T-helper 2 cell treated with Interferon-gamma antibody and Interleukin-4, amounts not matched to agents 100 ng/mL and 5 ng/mL, for 36 hours (primary cell): ENCODE results near the gene MEGF11. TPM values are rescaled to one million over a fixed set of nuclear protein-coding genes. Genes with fewer than 3 reads are reported as not detected.

ENCODE experiments used
- intact Hi-C: fragments of 100-400 bp; cut with micrococcal nuclease; formaldehyde crosslinking; loops from one replicate; pipeline ENCODE4 v1.15.1; 2023
- total RNA-seq: library from RNA; stranded (reverse); gene quantifications from 2 replicates; pipeline ENCODE4 v1.2.3, GENCODE V29; 2022

Gene MEGF11
- total RNA-seq, 1 donor from 2014 or later: 0.23 TPM

DNA sequence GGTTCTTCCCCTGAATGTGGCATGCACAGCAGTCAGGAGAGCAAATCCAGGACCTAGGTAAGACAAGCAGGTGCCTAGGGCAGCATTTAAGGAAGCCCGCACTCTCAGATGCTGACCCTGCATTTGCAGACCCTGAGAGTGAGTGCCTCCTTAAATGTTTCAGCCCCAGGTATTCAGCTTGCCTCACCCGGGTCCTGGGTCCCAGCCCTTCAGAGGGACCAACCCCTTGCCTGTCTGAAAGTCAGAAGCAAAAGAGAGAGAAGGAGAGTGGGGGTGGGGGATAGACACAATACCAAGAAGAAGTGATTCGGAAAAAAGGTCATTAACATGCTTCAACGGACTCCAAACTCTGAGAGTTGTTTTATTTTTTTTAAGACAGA is 75.0 kb downstream of the MEGF11 start:
- intact Hi-C loops: no loop called here

DNA sequence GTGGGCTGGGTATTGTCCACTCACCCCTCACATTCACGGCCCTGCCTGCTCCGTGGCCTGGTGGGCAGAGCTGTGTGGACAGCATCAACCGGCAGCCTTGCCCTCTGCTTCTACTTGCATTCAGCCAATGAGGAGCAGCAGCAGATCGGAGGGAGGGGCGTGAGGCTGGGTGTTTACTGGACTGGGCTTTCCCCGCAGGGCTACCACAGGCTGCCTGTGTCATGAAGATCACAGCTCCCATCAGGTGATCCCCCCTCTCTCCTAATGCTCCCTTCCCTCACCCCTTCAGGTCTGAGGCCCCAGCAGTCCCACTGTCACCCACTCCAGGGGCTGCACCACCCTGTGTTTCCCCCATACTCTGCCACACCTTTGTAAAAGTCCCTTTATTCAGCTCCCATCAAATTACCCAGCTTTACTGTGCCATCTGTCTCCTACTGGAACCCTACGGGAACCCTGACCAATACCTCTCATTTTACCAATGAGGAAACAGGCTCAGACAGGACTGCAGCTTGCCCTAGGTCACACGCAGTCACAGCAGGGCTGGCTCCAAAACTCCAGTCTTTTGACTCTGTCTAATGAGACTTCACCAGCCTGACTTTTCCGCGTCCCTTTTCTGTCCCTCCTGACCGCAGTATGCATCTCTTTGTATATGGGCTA is 81.1 kb downstream of the MEGF11 start:
- intact Hi-C loops: no loop called here

DNA sequence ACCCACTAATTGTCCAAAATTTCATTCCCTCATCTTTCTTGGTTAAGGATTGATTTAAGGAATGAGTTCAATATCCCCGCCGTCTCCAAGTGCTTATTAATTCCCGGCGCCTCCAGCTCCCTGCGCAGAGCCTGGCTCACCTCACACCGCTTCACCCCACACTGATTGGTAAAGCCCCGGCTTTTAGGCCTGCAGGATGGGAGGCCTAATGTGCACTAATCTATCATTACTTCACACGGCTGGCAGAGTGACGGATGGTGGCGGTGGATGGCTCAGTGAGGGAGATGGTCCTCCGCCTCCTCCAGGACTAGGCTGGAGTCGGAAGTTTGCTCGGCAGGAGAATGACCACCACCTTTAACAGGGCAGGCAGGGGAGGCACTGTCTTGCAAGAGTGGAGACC is 81.7 kb downstream of the MEGF11 start:
- intact Hi-C loops: no loop called here

DNA sequence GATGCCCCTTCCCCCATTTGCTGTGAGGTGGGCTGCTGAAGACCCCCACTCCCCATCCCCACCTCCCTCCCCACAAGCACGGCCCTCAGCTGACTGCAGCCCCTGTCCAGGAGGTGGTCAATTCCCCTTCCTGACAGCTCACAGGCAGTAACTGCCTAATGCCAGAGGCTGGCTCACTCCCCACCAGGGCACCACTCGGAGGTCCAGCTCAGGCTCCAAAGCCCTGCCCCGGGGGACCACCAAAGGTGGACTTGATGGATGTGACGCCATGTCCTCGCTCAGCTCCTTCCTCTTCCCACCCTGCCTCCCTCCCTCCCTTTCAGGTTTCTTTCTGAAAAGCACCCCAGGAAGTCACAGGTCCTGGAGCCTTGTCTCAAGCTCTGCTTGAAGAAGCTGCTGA is 82.8 kb downstream of the MEGF11 start:
- intact Hi-C loops: no loop called here

DNA sequence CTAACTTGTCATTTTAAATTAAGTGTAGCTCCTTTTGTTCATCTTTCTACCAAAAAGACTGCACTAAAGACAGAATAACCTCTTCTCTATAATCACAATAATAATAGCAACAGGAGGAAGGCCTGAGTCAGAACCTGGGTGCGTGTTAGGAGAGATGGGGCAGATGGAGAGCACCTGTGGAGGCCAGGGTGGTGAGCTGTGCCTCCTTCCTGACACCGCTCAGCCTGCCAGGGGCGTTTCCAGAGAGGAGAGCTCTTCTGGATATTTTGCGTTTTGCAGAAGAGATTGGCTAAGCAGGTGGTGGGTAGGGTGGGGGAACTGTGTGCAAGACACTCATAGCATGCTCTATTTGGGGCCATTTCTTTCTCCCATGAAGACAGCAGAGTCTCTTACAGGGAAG is 83.5 kb downstream of the MEGF11 start:
- intact Hi-C loops: no loop called here

DNA sequence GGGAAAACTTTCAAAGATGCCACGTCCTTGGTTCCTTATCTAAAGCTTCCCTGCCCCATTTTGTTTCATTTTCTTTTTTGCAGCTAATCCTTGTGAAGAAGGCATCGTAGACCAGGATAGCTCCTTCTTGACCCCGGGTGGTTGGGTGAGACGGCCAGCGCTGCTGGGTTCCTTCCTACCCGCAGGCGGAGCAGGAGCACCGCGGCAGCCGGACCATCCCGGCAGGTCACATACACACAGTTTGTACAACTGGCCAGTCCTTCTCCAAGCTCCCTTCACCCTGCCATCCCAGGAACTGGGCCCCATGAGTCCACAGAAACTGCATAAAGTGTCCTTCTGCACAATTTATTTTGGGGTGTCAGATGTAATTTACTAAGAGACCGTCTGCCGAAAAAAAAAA is 83.9 kb downstream of the MEGF11 start:
- intact Hi-C loops: no loop called here

DNA sequence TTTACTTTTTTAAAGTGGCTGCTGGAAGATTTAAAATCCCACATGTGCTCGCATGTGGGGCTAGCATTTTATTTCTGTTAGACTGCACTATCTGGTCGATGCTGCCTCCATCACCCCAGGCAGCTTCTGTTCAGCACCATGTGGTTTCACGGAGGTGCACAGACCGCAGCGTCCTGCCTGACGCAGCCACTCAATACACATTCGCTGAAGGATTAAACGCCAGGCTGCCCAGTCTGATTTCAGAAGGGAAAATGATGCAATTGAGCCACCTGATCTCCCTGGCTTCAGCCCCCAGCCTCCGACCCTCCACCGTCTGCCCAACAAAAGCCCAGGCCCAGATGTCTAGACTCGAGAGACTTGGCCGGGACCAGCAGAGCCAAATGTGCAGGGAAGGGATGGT is 84.5 kb downstream of the MEGF11 start:
- intact Hi-C loops: no loop called here

DNA sequence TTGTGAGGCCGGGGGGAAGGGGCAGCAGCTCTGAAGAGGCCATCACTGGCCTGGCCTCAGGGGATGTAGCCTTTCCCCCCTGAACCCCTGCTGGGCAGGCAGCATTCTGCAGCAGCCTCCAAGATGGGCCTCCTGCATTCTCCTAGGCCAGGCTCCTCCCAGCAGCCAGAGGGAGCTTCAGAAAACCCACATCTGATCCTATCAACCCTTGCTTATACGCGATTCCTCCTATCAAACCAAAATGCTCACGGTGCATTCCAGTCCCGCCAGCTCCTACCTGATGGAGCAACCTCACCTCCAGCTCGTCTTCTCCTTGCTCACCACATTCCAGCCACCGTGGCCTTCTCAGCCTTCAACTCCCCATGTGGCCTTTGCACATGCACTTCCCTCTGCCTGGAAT is 85.7 kb downstream of the MEGF11 start:
- intact Hi-C loops: no loop called here

DNA sequence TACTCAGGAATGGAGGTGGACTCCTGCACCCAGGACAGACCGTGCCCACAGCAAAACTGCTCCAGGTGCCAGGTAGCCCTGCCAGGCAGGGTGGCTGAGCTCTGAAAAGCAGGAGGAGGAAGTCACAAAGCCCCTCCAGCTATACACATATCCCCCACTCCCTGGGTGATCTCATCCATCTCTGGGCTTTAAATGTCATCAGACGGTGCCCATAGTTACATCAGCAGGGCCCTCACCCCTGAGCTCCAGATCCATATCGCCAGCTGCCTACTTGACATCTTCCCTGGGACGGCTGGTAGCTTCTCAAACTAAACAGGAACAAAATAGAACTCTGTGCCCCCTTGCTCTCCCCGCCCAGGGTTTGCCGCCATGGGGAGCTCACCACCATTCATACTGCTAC is 87.7 kb downstream of the MEGF11 start:
- intact Hi-C loops: no loop called here

DNA sequence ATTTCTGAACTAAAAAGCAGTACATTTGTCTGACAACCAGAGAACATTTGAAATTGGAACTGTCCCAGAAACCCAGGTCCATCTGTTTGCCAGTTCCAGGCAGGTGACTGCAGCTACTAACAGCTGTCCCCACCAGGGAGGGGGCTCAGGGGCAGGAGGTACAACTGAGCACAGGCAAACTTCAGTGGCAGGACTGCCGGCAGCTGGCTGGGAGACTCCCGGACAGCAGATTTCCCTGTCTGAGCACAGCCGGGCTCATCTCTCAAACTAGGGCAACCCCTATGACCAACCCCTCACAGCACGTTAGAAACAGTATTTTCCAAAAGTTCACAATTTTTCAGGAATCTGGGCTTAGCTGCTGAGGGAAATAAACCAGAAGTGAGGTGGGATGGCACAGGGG is 88.8 kb downstream of the MEGF11 start:
- intact Hi-C loops: no loop called here

DNA sequence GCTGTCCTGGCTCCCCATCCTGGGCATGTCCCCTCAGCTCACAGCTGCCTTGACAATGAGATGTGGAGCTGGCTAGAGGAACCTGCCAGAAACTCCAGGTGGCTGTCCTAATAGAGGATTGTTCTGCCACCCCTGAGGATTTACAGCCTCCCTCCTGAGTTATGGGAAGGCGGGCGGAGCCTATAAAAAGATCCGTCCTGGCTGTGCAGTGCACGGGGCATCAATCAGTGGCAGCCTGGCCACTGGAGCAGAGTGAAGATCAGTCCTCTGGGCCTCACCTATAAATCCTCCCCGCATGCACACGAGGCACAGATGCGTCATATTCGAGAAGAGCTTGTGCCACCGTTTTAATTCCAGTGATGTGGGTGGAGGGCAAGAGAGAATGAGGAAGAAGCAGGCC is 90.0 kb downstream of the MEGF11 start:
- intact Hi-C loops: no loop called here

DNA sequence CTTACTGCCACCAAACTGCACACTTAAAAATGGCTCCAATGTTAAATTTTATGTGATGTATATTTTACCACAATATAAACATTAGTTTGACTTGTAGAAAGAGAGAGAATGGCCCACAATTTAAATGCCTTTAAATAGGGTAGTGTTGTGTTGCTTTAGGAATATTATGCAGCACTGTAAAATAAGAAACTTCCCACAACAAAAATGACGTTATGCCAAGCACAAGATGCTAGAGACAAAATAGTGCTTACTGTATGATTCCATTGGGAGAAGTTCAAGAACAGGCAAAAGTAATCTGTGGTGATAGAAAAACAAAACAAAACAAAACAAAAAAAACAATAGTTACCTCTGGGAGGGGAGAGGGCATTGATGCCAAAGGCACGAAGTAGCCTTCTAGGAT is 91.3 kb downstream of the MEGF11 start:
- intact Hi-C loops: no loop called here

DNA sequence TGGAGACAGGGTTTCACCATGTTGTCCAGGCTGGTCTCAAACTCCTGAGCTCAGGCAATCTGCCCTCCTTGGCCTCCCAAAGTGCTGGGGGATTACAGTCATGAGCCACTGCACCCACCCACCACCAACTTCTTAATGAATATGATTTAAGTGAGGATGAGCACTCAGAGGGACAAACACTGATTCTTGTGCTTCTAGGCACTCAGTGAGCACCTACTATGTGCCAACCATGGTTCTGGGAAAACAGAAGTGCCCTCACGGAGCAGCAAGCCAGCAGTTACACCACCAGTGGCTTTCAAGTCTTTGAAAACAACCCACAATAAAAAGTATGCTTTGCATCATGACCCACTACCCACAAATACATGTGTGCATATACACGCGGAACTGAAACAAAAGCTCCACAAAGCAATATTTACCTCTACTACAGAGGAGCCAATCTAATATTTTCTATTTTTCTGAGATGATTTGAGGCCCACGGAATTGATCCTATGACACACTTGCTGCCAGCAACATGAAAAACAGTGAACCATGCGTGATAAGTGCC is 91.9 kb downstream of the MEGF11 start:
- intact Hi-C loops: no loop called here

DNA sequence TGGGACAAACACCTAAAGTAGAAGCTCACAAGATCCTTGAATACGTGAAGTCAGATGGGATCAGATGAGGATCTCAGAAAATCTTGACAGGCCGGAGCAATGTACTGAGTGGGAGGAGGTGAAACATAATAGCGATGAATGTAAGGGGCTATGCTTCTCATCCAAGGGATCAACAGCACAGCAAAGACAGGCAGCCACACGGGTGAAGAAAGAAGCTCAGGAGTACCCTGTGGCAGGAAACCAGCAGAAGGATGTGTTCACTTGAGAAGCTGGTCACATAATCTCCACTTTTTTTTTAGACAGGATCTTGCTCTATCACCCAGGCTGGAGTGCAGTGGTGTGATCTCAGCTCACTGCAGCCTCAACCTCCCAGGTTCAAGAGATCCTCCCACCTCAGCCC is 92.4 kb downstream of the MEGF11 start:
- intact Hi-C loops: no loop called here

DNA sequence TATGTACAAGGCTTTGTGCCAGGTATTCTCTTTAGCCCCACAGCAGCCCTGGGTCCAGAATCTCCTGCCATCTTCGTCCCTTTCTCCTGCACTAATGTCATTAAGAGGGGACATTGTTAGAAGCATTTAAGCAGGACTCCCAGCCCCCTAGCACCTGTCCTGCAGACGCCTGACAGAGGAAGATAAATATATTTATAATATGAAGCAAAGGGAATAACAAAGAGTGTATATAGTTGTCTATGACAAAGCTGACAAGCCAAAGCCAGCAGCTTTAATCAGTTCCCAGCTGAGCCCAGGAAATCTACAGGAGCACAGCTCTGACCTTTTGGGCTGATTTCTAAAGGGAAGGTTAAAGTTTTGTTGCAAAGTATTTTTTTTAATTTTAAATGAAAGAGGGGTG is 96.0 kb downstream of the MEGF11 start:
- intact Hi-C loops: no loop called here

DNA sequence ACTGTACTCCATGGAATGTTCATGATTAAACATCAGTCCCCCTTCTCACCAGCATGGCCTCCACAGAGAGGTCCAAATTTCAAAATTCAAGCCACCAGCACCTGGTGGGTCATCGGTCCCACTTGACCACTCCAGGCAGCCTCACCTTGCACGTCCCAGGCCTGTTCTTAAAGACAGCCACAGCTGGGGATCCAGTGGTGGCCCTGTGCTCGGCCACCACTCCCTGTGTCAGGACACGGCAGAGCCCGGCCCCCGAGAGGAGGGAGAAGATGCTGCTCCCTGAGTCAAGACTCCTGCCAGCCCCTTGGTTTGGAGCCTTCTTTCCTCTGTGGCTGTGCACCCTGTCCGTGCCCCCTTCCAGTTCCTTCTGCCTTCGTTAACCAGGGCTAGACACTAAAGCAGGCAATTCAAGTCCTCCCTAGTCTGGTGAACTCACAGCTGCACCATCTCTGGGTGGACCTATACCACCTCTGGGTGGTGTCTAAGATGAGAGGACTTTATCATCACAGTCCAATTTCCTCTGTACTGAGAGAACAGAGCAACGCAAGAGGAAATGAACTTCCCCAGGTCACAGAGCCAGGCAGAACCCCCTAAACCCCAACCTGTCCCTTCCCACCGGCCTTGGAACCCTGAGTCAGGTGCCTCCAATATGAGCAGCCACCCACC is 97.1 kb downstream of the MEGF11 start:
- intact Hi-C loops: no loop called here

DNA sequence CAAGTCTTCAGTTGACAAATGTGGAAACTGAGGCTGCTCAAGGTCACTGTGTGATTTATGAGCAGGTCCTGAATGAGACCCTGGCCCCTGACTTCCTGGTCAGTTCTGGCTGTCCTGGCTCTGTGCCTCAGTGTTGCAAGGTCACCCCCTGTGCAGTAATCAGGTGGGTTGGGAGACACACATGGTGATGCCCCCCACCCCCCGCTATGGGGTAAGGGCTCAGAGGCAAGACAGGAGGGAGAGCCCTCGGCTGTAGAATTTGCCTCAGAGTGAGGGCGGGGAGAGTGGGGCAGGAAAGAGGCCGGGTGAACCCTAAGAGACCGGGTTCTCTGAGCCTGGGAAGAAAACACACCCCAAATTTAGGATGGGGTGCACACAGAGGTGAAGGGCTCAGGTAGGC is 98.5 kb downstream of the MEGF11 start:
- intact Hi-C loops: no loop called here

DNA sequence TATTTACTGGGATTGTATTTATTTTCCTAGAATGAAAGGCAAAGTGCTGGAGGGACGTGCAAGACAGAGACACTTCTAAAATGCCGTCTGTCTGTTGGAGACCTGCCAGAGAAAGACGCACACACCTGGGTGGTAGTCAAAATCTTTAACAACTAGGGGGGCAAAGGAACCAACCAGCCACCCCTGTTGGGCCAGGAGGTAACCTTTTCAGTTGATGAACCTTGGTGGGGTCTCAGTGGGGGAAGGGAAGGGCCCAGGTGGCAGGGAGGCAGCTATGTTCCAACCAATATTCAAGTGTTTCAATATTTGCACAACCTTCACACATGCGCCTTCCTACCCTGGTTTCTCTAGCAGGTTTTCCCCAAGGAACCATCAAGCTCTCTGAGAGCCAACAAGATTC is 99.0 kb downstream of the MEGF11 start:
- intact Hi-C loops: no loop called here

DNA sequence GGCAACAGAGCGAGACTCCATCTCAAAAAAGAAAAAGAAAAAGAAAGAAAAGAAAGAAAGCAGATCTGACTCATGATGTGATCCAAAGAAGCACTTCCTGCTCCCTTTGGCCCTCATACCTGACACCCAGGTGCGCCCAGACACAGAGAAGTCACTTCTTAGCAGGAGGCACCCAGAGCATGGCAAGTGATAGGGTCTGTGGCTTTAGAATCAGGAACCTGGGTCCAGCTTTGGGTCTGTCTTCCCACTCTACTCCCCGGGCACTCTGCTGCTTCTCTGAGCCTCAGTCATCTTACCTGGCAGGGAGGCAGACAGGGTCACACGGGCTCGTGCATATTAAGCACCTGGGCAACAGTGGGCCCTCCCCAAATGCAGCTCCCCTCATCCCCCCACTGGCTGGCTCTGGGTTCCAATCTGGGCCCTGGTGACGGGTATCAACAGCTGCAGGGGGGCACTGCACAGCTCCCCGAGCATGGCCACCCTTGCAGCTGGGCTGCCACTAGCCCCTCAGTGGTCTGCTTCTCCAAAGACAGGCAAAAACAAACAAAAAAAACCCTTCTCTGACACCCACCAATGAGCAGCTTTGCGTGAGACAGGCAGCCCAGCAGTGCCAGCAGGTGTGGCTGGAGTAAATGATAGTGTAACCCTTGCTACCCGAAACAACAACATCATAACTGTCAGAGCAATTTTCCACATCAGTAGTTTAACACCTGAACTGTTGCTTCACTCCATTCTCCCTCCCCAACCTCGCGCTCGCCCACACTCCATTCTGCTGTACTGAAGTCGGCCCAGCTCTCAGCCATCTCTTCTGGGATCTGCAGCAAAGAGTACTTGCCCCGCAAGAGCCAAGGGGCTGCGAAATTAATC is 99.8 kb downstream of the MEGF11 start:
- intact Hi-C loops: no loop called here

DNA sequence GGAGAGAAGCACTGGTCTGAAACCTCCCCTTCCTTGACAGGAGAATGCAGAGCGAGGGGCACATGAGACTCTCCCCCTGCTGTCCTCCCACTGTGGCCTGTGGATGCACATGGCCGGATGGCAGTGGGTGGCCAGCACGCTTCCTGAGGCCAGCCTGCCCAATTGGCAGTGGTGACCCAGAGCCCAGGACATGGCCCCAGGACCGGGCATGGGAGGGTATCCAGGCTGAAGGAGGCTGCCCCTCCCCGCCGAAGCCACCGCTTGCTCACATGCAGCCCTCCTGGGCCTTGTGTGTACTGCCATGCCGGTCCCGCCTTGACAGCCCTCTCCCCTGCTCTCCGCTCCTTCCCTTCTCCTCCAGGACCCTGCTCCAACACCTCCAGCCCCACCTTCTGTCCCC is 100.9 kb downstream of the MEGF11 start:
- intact Hi-C loops: no loop called here

DNA sequence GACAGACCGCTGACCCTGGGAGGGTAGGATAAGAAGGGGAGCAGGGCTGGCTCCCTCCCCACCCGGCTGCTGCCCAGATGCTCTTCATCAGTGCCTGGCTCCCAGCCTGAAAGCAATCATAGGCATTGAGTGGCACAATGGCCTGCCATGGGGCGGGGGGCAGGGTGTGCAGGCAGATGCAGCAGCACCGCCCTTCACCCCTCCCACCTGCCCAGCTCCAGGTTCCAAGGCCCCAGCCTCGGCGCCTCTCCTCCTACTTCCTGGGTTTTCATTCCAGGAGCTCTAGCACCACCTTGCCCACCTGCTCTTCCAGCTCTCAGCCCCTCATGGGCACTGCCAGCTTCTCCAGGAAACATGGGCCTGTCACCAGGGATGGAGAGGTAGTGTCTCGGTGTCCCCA is 101.7 kb downstream of the MEGF11 start:
- intact Hi-C loops: no loop called here

DNA sequence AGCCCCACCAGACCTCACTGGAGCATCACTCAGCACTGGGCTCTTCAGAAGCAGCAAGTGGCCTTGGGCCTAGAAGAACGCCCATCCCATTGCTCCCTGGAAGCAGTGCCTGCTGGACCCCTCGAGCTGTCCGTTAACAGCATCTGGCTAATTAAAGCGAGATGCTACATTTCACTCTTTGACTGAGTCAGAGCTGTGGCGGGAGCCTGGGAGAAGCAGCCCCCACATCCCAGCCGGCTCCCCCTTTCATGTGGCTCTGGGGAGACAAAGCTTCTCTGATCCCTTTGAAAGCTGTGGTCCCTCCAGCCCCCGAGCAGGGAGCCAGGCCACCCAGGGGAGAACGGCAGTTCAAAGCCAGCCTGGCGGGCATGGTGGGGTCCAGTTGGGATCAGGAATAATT is 103.7 kb downstream of the MEGF11 start:
- intact Hi-C loops: no loop called here
